Measurements from ENCODE around the gene GNB1L. TPM values are rescaled to one million over a fixed set of nuclear protein-coding genes. Genes with fewer than 3 reads are reported as not detected.
A peak's percentile ranks its signal among the peaks of the same experiment; 100 is the strongest.

The GNB1L gene, protein sequence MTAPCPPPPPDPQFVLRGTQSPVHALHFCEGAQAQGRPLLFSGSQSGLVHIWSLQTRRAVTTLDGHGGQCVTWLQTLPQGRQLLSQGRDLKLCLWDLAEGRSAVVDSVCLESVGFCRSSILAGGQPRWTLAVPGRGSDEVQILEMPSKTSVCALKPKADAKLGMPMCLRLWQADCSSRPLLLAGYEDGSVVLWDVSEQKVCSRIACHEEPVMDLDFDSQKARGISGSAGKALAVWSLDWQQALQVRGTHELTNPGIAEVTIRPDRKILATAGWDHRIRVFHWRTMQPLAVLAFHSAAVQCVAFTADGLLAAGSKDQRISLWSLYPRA
- 10 to 100 TPM in 1 of 4 donors, 1 to 10 TPM in 2, under 1 TPM in 1; 0.59 to 12.2 (median 3.1) TPM for total RNA-seq

DNA sequence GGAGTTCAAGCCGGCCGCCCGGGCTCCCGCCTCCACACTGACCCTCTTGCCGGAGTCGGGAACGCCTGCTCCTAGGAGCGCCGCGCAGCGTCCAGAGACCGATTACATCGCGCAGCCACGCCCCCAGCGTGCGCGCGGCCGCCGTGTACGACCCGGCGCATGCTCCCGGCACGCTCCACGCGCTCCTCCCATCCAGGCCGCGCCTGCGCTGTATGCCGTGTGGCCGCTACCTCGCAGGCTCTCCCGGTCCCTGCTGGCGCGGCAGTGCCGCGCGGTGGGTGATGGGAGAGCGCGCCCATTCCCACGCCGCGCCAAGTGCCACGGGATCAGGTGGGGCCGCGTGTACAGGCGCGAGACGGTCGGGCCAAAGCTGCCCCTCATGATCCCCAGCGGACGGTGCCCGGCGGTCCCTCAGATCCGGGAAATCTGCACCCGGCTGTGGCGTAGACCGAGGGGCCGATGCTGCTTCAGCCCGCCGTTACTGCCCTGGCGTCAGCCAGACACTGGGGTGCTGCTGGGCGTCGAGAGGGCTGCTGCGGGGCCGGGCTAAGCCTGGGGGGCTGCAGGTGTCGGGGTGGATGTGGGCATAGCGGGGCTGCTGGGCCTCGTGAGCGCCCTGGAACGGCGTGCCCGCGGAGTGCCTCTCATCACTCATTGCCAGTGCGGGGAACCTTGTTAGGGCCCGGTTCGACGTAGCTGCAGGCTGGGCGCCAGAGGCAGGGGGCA is at the start of gene GNB1L, which contains the start of gene RTL10:
Gene GNB1L, minus strand, starts transcription at position 97 of the 726 bp plus-strand sequence. CDS start 33,519 bp downstream, outside the sequence.
Gene RTL10, minus strand, starts transcription at position 97 of the 726 bp plus-strand sequence. CDS start 2,613 bp downstream, outside the sequence.
- intact Hi-C loops (cut with DNase I; ENCODE audit: low total_unique reads), result no loop called here
- Histone ChIP-seq H3K36me3 (no peaks in the 10 kb centered on the region), H3K27me3 (no peaks in the 10 kb centered on the region), H3K9me3 (no peaks in the 10 kb centered on the region), H3K27ac (peak within 1 kb of the TSS; percentile 90 to 92), H3K4me1 (peaks cover 0 to 12% of the 10 kb centered on the region in 2 donors), H3K4me3 (peak within 1 kb of the TSS; percentile 77 to 81)
- peak; percentile 95 to 98 for DNase-seq
- peak; percentile 95 to 98 for TF ChIP-seq POLR2A (IDR thresholded peaks at IDR 0.05)
- TF ChIP-seq, protein P1, sequence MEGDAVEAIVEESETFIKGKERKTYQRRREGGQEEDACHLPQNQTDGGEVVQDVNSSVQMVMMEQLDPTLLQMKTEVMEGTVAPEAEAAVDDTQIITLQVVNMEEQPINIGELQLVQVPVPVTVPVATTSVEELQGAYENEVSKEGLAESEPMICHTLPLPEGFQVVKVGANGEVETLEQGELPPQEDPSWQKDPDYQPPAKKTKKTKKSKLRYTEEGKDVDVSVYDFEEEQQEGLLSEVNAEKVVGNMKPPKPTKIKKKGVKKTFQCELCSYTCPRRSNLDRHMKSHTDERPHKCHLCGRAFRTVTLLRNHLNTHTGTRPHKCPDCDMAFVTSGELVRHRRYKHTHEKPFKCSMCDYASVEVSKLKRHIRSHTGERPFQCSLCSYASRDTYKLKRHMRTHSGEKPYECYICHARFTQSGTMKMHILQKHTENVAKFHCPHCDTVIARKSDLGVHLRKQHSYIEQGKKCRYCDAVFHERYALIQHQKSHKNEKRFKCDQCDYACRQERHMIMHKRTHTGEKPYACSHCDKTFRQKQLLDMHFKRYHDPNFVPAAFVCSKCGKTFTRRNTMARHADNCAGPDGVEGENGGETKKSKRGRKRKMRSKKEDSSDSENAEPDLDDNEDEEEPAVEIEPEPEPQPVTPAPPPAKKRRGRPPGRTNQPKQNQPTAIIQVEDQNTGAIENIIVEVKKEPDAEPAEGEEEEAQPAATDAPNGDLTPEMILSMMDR (IDR thresholded peaks at IDR 0.05), result peak; percentile 16 to 48 (median 22)

DNA sequence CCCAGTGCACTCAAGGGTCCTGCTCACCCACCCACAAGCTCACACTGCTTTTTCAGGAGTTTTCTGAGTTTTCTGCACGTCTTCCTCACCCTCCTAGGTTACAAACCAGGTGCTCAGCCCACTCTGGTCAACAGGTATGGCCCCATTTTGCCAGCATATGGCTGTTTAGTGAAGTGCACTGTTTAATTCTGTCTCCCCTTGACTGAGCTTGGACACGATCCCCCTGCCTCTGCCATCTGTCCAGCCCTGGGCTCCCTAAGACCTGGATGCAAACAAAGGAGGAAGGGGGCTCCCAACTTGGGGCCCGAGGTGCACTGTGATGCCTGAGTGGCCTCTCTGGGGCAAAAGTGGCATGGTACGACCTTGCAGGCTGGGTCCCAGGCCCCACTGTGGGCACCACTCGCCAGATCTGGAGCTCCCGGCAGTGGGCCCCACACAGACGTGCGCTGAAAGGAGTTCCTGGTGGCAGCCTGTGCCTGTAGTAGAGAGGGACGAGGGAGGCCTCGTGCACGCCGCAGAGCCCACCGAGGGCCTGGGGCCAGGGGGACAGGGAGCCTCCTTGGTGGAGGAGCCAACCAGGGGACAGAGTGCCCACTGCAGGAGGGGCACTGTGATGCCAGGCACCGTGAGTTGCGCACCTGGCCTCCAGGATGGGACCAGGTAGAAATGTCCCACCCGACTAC is 49.6 kb upstream of the GNB1L start:
- DNase-seq, result no peak
- Histone ChIP-seq H3K4me1 (no peaks in the 10 kb centered on the region), H3K4me3 (no peak overlapping the region), H3K36me3 (no peaks in the 10 kb centered on the region), H3K27me3 (no peaks in the 10 kb centered on the region), H3K27ac (no peak overlapping the region), H3K9me3 (no peaks in the 10 kb centered on the region)
- TF ChIP-seq, protein P1 (IDR thresholded peaks at IDR 0.05), result no peak
- no peak for TF ChIP-seq POLR2A (IDR thresholded peaks at IDR 0.05)
- intact Hi-C loops (cut with DNase I; ENCODE audit: low total_unique reads), result no loop called here

DNA sequence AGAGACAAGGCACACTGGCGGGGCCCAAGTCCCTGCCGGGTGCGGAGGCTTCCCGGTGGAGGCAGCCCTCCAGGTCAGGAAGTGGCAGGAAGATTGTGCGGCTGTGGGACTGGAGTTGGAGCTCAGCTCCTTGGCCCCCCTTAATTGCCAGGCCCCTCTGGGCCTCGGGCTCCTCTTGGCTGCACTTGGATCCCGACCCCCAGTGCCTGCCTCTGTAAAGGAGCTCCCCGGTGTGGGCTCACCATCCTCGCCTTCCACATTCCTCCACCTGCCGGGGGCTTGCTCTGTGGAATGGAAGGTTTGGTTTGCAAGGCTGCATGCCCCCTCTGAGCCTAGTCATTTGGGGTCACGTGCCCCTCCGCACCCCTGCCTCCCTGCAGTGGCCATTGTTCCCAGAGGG is 48.8 kb upstream of the GNB1L start:
- no peak for TF ChIP-seq POLR2A (IDR thresholded peaks at IDR 0.05)
- TF ChIP-seq, protein P1 (IDR thresholded peaks at IDR 0.05), result no peak
- Histone ChIP-seq H3K4me1 (no peaks in the 10 kb centered on the region), H3K36me3 (no peaks in the 10 kb centered on the region), H3K4me3 (no peak overlapping the region), H3K9me3 (no peaks in the 10 kb centered on the region), H3K27ac (no peak overlapping the region), H3K27me3 (no peaks in the 10 kb centered on the region)
- DNase-seq, result no peak
- intact Hi-C loops (cut with DNase I; ENCODE audit: low total_unique reads), result no loop called here

DNA sequence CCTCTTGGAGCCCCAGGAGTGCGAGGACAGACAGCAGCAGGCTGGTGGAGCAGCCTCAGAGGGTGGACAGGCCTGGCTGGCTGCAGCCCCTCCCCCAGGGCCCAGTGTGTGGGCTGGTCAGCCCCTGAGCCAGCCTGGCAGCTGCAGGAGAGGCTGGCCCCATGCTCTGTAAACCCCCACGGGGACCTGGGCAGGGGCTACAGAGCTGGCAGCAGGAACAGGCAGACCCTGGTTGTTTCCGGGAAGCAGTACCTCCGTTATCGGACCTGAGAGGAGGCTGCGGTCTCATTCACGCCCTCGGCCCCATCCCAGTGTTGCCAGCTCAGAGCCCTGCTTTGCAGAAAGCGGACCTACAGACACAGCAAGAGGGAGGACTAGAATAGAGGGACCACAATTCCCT is 48.4 kb upstream of the GNB1L start:
- intact Hi-C loops (cut with DNase I; ENCODE audit: low total_unique reads), result no loop called here
- H3K4me3 ChIP-seq, result no peak overlapping the region
- H3K36me3 ChIP-seq, result no peaks in the 10 kb centered on the region
- DNase-seq, result no peak
- no peaks in the 10 kb centered on the region for H3K27me3 ChIP-seq
- no peaks in the 10 kb centered on the region for H3K9me3 ChIP-seq
- no peaks in the 10 kb centered on the region for H3K4me1 ChIP-seq
- TF ChIP-seq, protein P1 (IDR thresholded peaks at IDR 0.05), result no peak
- TF ChIP-seq POLR2A (IDR thresholded peaks at IDR 0.05), result no peak
- no peak overlapping the region for H3K27ac ChIP-seq
